ENCODE measurements around the gene KCNJ4.
"Not testable (repeated sequence)": the region's sequence is repeated elsewhere in the genome, so short reads cannot be mapped to it uniquely, and the experiment has no call there.

KCNJ4 gene

DNA sequence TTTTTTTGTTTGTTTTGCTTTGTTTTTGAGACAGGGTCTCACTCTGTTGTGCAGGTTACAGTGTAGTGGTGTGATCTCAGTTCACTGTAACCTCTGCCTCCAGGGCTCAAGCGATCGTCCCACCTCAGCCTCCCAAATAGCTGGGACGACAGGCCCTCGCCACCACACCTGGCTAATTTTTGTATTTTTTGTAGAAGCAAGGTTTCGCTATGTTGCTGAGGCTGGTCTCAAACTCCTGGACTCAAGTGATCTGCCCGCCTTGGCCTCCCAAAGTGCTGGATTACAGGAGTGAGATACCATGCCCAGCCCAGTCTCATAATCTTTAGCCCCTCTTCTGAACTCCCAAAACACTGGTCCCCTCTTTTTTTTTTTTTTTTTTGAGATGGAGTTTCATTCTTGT, 50.6 kb downstream of the KCNJ4 start:
- no peak for DNase-seq

- DNase-seq: no peak
Observed at GRCh38 chr22:38403812-38404211, 51.2 kb downstream of the KCNJ4 start.

DNA sequence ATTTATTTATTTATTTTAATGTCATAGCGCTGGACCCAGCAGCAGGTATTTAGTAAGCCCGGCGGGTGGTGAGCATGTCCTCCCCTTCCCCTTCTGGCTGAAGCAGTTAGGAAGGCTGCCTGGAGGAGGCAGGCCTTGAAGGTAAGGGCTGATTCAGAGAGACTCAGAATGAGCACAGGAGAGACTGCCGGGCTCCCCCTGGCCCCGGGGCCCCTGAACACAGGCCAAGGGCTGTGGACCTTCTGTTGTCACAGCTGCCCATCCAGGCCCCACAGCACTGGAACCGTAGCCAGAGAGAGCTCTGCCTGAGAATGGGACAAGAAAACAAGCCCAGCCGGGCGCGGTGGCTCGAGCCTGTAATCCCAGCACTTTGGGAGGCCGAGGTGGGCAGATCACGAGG, 52.8 kb downstream of the KCNJ4 start:
- no peak for DNase-seq

DNA sequence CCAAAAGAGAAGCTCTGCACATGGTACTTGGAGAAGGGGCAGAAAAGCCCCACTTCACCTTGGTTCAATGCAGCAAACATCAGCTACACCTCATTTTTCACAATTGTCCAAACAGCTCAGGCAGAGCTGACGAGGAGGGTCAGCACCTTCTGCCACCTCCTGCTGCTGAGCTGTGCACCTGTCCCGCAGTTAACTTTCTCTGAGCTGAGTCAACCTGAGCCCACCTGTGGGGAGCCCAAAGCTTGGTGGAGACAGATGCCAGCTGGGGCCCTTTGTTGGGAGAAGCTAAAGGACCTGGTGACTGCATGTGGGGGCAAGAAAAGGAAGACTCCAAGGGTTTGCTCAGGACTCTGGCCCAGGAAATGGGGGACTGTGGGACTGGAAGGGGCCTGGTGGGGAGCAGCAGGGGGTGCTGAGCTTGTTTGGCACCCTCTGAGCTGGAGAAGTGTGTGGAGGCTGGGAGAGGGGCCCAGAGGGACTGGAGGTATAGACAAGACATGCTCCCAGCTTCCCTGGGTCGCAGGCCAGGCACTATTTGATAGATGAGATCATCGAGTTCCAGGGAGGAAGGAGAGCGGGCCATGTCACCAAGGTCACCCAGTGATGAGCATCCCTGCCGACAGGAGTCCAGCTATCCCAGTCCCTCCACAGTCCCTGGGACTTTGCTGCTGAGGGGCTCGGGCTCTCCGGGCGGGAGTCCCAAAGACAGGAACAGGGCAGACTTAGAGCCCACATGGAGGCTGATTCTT, 53.5 kb downstream of the KCNJ4 start:
- no peak for DNase-seq

- not testable (repeated sequence) for DNase-seq
Observed at GRCh38 chr22:38400256-38400655, 54.7 kb downstream of the KCNJ4 start.

- no peak for DNase-seq
Observed at GRCh38 chr22:38398609-38399461, 56.2 kb downstream of the KCNJ4 start.

GRCh38 chr22:38398181-38398608, 56.8 kb downstream of the KCNJ4 start:
- not testable (repeated sequence) for DNase-seq

- no peak for DNase-seq
Observed at GRCh38 chr22:38397189-38398085, 57.6 kb downstream of the KCNJ4 start.

GRCh38 chr22:38396440-38397069, 58.4 kb downstream of the KCNJ4 start:
- DNase-seq: not testable (repeated sequence)

- not testable (repeated sequence) for DNase-seq
Observed at GRCh38 chr22:38395944-38396343, 59.1 kb downstream of the KCNJ4 start.

GRCh38 chr22:38394929-38395624, 59.9 kb downstream of the KCNJ4 start:
- DNase-seq: not testable (repeated sequence)

DNA sequence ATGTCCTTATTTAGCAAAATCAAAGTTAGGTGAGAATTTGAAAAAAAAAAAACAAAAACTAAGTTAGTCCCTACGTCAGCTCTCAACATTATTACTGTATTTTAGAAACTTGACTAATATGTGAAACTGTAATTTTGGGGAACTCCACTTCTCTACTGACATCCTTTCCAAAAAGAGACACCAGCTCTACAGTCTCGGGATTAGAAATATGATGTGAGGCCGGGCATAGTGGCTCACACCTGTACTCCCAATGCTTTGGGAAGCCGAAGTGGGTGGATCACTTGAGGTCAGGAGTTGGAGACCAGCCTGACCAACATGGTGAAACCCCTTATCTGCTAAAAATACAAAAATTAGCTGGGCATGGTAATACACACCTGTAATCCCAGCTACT, 65.6 kb downstream of the KCNJ4 start:
- DNase-seq: not testable (repeated sequence)

DNA sequence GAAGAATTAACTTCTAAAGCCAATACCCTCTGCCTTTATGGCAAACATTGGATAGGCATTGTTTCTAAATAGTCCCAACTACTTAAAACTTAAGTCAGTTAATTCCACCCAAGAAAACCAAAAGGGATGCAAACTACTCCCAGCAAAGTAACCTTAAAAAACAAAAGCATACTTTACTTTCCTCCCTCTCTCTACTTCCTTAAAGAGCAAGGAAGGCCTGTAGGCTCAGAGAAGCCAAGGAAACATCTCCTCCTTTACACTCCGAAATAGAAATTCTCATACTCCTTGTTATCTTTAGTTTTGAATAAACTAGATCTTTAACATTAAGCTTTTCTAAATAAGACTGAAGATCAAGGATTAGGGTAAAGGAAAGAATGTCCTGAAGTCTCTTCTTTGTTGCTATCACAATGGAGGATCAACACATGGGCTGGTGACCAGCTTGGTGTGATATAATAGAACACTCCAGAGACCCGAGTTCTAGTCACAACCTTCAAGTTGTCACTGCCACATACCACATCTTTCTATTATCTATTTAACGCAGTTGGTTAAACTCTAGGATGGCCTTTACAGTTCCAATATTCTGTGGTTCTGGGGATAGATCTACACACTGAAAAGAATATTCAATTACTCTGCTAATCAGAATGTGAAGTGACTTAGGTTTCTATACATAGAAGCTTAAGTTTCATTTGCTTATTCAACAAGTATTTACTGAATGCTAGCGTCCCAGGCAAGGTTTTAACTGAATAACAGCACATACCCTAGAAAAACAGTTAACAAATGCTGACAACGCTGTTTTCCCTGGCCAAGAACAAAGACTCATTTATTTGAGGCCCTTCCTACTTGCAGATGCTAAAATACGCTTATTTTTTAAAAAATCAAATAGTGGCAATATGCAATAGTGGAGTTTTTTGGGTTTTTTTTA, 66.2 kb downstream of the KCNJ4 start:
- DNase-seq: not testable (repeated sequence)

GRCh38 chr22:38386918-38387317, 68.1 kb downstream of the KCNJ4 start:
- not testable (repeated sequence) for DNase-seq

DNA sequence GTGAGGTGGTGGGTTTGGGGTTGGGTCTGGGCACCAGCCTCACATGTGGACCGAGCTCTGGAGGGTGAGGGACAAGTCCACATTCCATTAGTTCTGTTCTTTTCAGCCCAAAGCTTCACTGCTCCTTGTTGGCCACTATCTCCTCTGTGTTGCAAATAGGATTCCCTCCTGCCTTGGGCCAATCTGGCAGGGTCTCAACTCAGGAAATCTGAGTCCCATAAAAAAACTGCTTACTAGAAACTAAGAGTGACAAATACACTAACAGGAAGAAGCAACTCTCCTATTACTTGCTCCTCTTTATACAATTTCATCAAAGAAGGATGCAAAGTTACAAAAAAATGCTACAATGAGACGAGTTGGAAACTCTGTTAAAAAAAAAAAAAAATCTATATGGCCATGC, 71.6 kb downstream of the KCNJ4 start:
- no peak for DNase-seq

- not testable (repeated sequence) for DNase-seq
Observed at GRCh38 chr22:38381371-38381770, 73.6 kb downstream of the KCNJ4 start.

Measured in SIG-M5 (cell line).